HG03469 (cell line): ENCODE measurements around the gene MOB2.
"Not testable (repeated sequence)": the region's sequence is repeated elsewhere in the genome, so short reads cannot be mapped to it uniquely, and the experiment has no call there.

Source experiments
- ATAC-seq: cut with Tn5 transposase; IDR thresholded peaks from one replicate; pipeline ENCODE4 v1.9.1; 2021; ENCODE audit warnings: mild to moderate bottlenecking, moderate library complexity, moderate number of reproducible peaks; ENCODE audit not compliant: unreplicated experiment

MOB2 gene

DNA sequence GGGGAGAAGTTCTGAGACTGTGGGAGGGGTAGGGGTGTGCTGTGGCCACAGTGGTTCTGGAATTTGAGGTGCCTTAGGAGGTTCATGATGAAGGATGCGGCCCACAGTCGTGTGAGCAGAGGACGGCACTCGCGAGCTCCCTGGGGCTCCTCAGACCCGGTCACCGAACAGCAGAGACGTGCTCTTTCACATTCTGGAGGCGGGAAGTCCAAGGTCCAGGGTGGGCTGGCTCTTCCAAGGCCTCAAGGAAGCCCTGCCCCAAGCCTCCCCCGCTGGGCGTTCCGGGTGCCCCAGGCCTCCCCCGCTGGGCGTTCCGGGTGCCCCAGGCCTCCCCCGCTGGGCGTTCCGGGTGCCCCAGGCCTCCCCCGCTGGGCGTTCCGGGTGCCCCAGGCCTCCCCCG lies 63.2 kb downstream of the MOB2 start:
- ATAC-seq, result not testable (repeated sequence)

DNA sequence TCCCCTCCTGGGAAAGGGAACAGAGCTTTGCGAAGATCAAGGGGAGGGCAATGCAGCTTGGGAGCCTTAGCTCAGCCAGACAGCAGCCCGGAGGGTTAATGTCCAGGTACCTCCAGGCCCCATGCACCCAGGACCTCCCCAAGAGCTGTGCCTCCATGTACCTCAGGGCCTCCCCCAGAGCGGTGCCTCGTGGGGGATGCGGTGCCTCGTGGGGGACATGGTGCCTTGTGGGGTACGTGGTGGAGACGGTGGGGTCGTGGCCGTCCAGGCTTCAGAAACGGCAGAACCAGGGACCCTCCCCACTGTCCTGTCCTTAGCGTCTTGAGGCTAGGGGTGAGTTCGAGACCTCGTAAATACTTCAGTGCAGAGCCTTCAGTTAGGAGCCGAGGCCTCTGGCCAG lies 63.6 kb downstream of the MOB2 start:
- no peak for ATAC-seq

GRCh38 chr11:1422481-1422880 lies 64.1 kb downstream of the MOB2 start:
- ATAC-seq, result no peak

DNA sequence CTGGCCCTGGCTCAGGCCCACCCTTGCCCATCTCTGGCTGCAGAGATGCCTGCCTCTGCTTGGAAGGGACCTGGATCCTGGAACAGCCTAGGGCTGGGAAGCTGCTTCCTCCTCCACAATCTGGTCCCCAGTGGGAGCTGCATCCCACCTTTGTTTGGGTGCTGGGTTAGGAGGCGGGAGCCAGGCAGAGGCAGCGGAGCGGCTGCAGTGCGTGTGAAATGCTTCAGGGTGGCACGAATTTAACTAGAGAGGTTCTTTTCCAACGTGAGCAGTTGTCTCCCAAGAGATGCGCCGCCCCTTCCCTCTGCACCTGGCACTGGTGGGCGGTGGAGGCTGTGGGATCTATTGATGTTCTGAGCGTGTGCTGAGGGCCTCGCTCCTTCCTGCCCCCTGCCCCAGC lies 65.3 kb downstream of the MOB2 start:
- no peak for ATAC-seq

GRCh38 chr11:1419811-1420210 lies 66.8 kb downstream of the MOB2 start:
- ATAC-seq, result no peak
